ENCODE measurements around the gene NRBF2.

Gene NRBF2

GRCh38 chr10:63199716-63200115 is 66.6 kb downstream of the NRBF2 start:
- peaks cover 0 to 13% of the 10 kb centered on the region in 2 donors for H3K36me3 ChIP-seq (ENCODE audit: control insufficient read depth in 2 of 2, insufficient read depth in 2 of 2, low read length in 2 of 2)
- no peaks in the 10 kb centered on the region for H3K27me3 ChIP-seq (ENCODE audit: control insufficient read depth in 1 of 2, insufficient read depth in 2 of 2, low read length in 2 of 2)
- H3K9ac ChIP-seq (ENCODE audit: low read length in 2 of 2) = no peak overlapping the region
- no peak overlapping the region for H3K27ac ChIP-seq (ENCODE audit: low read length)
- H3K4me1 ChIP-seq (ENCODE audit: control insufficient read depth, insufficient read depth, low read length) = no peaks in the 10 kb centered on the region
- no peaks in the 10 kb centered on the region for H3K9me3 ChIP-seq (ENCODE audit: control insufficient read depth in 2 of 2, low read length in 2 of 2)
- no peak overlapping the region for H3K4me3 ChIP-seq (ENCODE audit: low read length in 2 of 2)

- H3K36me3 ChIP-seq (ENCODE audit: control insufficient read depth in 2 of 2, insufficient read depth in 2 of 2, low read length in 2 of 2) = peaks cover 0 to 12% of the 10 kb centered on the region in 2 donors
- no peaks in the 10 kb centered on the region for H3K9me3 ChIP-seq (ENCODE audit: control insufficient read depth in 2 of 2, low read length in 2 of 2)
Observed at GRCh38 chr10:63200431-63200830, 67.3 kb downstream of the NRBF2 start.

GRCh38 chr10:63201118-63201517 is 68.0 kb downstream of the NRBF2 start:
- Histone ChIP-seq H3K4me3 (ENCODE audit: low read length in 2 of 2) (no peak overlapping the region), H3K27ac (ENCODE audit: low read length) (no peak overlapping the region), H3K27me3 (ENCODE audit: control insufficient read depth in 1 of 2, insufficient read depth in 2 of 2, low read length in 2 of 2) (no peaks in the 10 kb centered on the region), H3K4me1 (ENCODE audit: control insufficient read depth, insufficient read depth, low read length) (no peaks in the 10 kb centered on the region), H3K9ac (ENCODE audit: low read length in 2 of 2) (no peak overlapping the region), H3K9me3 (ENCODE audit: control insufficient read depth in 2 of 2, low read length in 2 of 2) (no peaks in the 10 kb centered on the region), H3K36me3 (ENCODE audit: control insufficient read depth in 2 of 2, insufficient read depth in 2 of 2, low read length in 2 of 2) (peaks cover 0 to 17% of the 10 kb centered on the region in 2 donors)

More at GRCh38 chr10:63200431-63200830, 67.3 kb downstream of the NRBF2 start:
- H3K9ac ChIP-seq (ENCODE audit: low read length in 2 of 2) = no peak overlapping the region
- no peak overlapping the region for H3K27ac ChIP-seq (ENCODE audit: low read length)
- no peaks in the 10 kb centered on the region for H3K4me1 ChIP-seq (ENCODE audit: control insufficient read depth, insufficient read depth, low read length)
- no peaks in the 10 kb centered on the region for H3K27me3 ChIP-seq (ENCODE audit: control insufficient read depth in 1 of 2, insufficient read depth in 2 of 2, low read length in 2 of 2)
- no peak overlapping the region for H3K4me3 ChIP-seq (ENCODE audit: low read length in 2 of 2)

All from stomach smooth muscle (tissue), 2 donors.